HG03045 (cell line): ENCODE data around the gene SMTNL2.

ENCODE experiments used
- ATAC-seq: cut with Tn5 transposase; IDR thresholded peaks from one replicate; pipeline ENCODE4 v1.9.1; 2021; ENCODE audit warnings: mild to moderate bottlenecking, moderate library complexity; ENCODE audit not compliant: unreplicated experiment

SMTNL2 gene

GRCh38 chr17:4584101-4584916 lies at the start of gene SMTNL2:
Gene SMTNL2, plus strand, starts transcription at chr17:4584529. Its CDS starts 77 bp downstream, at chr17:4584606.
- no peak for ATAC-seq

DNA sequence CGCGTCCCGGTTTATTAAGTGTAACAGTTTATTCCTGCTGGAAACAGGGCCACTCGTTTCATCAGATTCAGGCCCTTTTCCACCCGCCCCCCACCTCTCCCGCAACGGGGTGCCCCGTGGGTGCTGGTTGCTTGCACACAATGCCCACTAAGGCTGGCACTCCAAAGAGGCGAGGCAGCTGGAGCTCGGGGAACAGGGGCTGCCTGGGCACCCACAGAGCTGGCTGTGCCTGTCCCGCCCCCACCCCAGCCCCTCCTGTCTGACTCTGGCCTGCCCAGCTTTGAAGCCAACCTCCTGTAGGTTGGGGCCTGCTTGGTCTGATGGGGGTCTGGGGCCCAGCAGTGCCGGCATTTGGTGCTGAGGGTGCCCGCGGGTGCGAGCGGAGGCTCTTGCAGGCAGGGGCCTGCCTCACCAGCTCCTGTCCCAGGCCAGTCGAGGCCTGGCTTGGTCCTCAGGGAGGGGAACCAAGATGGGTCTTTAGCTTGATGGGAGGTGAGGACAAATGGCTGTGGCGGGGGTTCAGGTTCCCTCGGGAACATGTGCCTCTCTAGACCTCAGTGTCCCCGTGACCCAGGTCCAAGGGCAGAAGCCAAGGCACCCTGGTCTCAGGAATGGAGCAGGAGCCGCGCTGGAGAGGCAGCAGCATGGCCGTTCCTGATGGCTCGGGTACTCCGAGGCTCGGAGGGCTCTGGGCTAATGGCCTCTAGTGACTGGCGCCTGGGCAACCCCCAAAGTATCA lies 49.2 kb upstream of the SMTNL2 start:
- no peak for ATAC-seq

- no peak for ATAC-seq
Measured at GRCh38 chr17:4535667-4536258, 48.6 kb upstream of the SMTNL2 start.

DNA sequence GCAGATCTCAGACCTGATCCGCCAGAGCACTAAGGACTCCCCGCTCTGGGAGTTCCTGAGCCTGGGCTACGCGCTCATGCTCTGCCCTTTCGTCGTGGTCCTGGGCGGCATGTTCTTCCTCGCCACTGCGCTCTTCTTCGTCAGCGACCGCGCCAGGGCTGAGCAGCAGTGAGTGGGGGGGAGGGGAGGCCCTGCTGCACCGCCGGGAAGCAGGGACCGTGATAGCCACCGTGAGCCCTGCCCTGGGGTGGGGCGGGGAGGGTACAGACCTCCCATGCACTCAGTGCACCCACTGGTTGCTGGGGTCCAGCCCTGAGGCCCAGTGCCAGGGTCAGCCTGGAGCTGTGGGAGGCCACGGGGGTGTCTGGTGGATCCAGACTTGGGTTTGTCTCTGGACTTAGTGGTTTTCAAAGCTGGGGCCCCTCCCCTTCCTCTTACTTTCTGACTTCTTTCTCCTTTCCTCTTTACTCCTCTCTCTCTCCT lies 48.0 kb upstream of the SMTNL2 start:
- no peak for ATAC-seq

GRCh38 chr17:4536742-4537411 lies 47.5 kb upstream of the SMTNL2 start:
- no peak for ATAC-seq

DNA sequence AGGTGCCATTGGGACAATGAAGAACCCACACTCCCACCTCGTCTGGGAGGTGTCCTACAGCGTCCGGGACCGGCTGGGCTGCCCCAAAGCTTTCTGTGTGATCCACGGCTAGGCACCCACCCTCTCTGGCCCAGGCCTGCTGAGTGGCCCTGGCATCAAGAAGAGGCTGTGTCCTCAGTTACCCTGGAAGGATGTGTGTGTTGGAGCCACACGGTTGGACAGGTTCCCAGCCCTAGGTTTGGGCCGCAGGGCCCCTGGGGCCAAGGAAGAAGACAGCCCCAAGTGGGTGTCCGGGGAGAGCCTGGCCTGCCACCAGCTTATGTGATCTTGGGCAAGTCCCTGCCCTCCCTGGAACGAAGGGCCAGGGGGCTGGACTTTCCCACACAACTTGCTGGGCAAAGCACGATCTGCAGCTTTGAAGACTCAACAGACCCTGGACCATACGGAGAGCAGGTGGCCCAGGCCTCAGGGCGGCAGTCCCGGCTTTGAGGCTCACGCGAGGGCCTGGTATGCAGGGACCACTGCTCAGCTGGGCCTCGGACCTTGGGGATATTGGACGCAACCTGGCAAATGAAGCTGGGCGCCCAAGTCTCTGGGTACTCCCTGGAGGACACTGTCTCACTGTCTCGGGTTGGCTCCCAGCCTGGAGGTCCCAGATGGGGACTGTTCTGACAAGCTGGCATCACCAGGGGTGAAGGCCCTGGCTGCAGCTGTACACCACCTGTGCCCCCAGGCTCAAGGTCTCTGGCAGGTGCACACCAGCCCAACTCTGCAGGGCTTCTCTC lies 46.7 kb upstream of the SMTNL2 start:
- ATAC-seq, result no peak

DNA sequence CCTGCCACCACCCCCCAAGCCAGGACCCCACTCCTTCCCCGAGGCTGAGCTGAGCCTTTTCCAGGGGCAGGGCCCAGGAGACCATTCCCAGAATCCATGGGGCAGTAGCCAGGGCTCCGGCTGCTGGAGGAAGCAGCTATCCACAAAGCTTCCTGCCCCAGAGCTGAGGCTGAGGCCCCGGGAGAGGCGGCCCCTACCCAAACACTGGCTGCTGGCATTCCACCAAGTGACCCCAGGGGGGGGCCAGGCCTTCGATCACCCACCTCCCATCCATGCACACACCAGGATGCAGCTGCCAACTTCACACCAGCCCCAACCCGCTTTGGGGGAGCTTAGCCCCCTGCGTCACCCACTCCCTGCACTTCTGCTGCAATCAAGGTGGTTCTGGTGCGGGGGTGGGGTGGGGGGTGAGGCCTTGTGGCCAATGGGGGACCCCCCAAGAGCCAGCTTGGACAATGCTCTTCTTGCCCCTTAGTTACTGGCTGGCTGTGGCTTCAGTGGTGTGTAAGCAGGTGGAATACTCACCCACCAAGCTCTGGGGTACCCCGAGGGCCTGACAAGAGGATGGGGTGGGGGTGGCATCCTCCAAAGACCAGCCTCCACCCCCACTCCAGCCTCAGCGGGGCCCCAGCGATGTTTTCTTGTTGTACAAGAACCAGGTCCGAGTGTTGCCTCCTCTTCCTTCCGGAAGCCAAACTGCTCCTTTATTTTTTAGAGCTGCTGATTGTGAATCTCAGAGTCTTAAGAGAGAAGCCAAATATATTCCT lies 45.9 kb upstream of the SMTNL2 start:
- ATAC-seq, result no peak

- no peak for ATAC-seq
Measured at GRCh38 chr17:4539025-4539424, 45.3 kb upstream of the SMTNL2 start.

GRCh38 chr17:4539576-4540223 lies 44.6 kb upstream of the SMTNL2 start:
- ATAC-seq, result no peak

DNA sequence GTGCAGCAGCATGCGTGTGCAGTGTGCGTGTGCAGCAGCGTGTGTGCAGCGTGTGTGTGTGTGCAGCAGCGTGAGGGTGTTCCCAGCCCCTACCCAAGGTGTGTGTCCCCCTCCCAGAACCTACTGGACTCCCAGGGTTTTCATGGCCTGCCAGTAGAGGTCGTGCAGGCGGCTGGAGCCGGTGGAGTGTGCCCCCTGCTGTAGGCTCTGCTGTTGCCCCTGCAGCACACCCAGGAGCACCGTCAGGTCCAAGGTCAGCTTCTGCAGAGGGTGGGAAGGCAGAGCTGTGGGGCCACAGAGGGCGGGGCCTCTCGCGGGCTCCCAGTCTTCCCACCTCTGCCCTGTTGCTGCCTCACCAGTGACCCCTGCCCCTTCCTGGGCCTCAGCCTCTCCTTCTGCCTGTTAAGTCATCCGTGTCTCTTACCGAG lies 44.1 kb upstream of the SMTNL2 start:
- ATAC-seq, result no peak

GRCh38 chr17:4540687-4541327 lies 43.5 kb upstream of the SMTNL2 start:
- no peak for ATAC-seq

GRCh38 chr17:4541328-4542002 lies 42.9 kb upstream of the SMTNL2 start:
- no peak for ATAC-seq

- no peak for ATAC-seq
Measured at GRCh38 chr17:4542003-4542725, 42.2 kb upstream of the SMTNL2 start.

DNA sequence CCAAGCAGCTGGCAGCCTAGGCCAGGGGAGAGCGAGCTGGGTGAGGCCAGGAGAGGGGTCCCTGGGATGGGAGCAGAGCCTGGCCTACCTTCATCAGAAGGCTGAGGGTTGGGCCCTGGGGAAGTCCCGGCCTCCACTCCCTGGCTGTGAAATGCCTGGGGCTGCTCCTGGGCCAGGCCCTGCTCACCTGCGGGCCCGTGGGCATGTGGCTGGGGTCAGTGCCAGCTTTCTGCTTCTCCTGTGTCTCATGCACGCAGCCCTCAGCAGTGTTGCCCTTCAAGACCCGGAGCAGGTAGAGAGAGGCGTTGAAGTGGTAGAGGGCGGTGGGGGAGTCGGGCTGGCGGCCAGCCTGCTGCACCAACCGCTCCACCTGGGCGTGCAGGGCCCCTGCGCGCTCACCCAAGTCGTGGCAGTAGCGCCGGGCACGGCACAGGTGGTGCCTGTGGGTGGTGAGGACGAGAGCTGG lies 41.6 kb upstream of the SMTNL2 start:
- ATAC-seq, result no peak

DNA sequence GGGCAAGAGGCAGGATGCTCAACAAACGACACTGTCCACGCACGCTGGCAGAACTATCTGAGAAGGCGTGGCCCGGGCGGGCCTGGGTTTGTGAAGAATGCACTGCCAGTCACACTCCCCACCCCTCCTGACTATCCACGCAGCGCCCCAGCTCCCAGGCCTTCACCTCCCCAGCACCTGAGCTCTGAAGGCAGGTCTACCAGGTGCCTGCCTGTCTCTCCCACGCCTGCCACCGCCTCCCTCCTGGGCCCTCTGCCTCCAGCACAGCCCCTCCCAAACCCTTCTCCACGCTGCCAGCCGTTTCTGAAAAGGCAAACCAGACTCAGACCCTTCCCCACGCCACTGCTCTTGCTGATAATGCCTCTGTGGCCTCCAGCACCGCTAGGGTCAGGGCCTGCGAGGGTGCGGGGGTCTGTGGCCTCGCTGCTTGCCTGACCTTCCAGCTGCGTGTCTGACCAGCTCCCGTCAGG lies 40.7 kb upstream of the SMTNL2 start:
- ATAC-seq, result no peak

DNA sequence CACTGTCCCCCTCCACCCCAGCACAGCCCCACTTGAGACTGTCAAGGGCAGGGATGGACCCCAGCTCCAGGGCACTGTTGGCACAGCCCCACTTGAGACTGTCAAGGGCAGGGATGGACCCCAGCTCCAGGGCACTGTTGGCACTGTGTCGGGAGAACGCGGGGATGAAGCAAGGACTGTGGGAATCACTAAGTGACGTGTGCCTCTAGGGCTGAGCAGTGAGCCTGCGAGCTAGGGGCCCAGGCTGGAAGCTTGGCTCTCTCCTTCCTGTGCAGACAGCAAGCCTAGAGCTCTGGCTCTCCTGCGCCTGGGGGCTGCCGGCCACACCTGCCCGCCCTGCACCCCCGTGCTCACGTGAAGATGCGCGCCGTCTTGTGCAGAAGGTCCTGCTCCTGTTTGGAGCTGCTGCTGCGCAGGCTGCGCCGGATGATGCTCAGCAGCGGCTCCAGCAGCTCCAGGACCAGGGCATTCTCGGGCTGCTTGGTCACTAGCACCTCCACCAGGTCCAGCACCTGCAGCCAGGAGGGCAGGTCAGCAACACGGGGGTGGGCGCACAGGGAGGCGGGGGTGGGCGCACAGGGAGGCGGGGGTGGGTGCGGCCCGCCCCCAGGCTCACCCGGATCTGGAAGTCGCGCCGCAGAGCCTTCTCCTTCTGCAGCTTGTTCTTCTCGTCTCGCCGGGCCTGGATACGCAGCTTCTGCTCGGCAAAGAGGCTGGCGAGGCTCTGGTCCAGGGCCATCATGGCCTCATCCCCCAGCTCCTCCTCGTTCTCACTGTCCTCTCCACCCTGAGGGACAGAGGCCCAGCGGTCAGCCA lies 40.0 kb upstream of the SMTNL2 start:
- ATAC-seq, result no peak

- ATAC-seq, result no peak
Measured at GRCh38 chr17:4544951-4545216, 39.4 kb upstream of the SMTNL2 start.
